Upper lobe of left lung (tissue), 6 donors: Measurements from ENCODE around the gene CALML5. TPM values are rescaled to one million over a fixed set of nuclear protein-coding genes. Genes with fewer than 3 reads are reported as not detected.

Source experiments
- ATAC-seq, 2 donors: fragments of 200-7000 bp; cut with Tn5 transposase; one replicate each; pipeline ENCODE4 v1.9.1; 2022; ENCODE audit warnings: mild to moderate bottlenecking in 2 of 2, moderate library complexity in 2 of 2; ENCODE audit not compliant: low FRiP score in 2 of 2
- DNase-seq, 2 donors: peaks; one replicate each; pipeline ENCODE4 v3.0.0-alpha.2; 2019 to 2020
- H3K27ac ChIP-seq, 4 donors: fragments of 200-600 bp; sonication (generic); one replicate each; pipeline ENCODE4 v1.5.1; 2016 to 2019
- H3K27me3 ChIP-seq, 4 donors: fragments of 200-600 bp; sonication (generic); one replicate each; pipeline ENCODE4 v1.5.1; 2017 to 2019
- H3K36me3 ChIP-seq, 4 donors: fragments of 200-600 bp; sonication (generic); one replicate each; pipeline ENCODE4 v1.5.1; 2016 to 2019
- H3K4me1 ChIP-seq, 4 donors: fragments of 200-600 bp; sonication (generic); one replicate each; pipeline ENCODE4 v1.5.1; 2018 to 2019
- H3K4me3 ChIP-seq, 4 donors: fragments of 200-600 bp; sonication (generic); one replicate each; pipeline ENCODE4 v1.5.1; 2017 to 2019; ENCODE audit warnings: mild to moderate bottlenecking in 2 of 4, moderate library complexity in 1 of 4
- H3K9me3 ChIP-seq, 4 donors: fragments of 200-600 bp; sonication (generic); one replicate each; pipeline ENCODE4 v1.5.1; 2018 to 2019
- EP300 ChIP-seq, 4 donors: sonication (generic); formaldehyde crosslinking; IDR thresholded peaks; one replicate each; pipeline ENCODE4 v1.5.1; 2017; ENCODE audit warnings: antibody characterized with exemption in 4 of 4, control low read depth in 2 of 4
- POLR2A ChIP-seq, 4 donors: fragments of 450-650 bp; IDR thresholded peaks; one replicate each; pipeline ENCODE4 v1.5.1; 2016 to 2017; ENCODE audit warnings: antibody characterized with exemption in 4 of 4, mild to moderate bottlenecking in 2 of 4
- POLR2AphosphoS5 ChIP-seq, 2 donors: sonication (generic); formaldehyde crosslinking; IDR thresholded peaks; one replicate each; pipeline ENCODE4 v1.5.1; 2017; ENCODE audit warnings: antibody characterized with exemption in 2 of 2
- WGBS, 2 donors: methylation state at CpG; one replicate each; pipeline ENCODE4 v1.1.5; 2017 to 2018; 5-methylcytosine and 5-hydroxymethylcytosine counted together
- total RNA-seq, 6 donors: library from RNA; depleted of rRNA in 4 of 6; stranded (reverse); fragments of >200 nt in 4 of 6; gene quantifications; one replicate each; pipeline versions ENCODE4 v1.1.0 to v1.2.1, GENCODE V29; 2016 to 2021
- TF ChIP-seq, protein P1 (sequence below), 6 experiments: fragments of 450-650 bp in 4 of 6; fragments of 200-600 bp in 2 of 6; sonication (generic) in 2 of 6; IDR thresholded peaks; one replicate each; pipeline ENCODE4 v1.5.1; 2016 to 2019; ENCODE audit warnings: antibody characterized with exemption in 6 of 6
- donor health status: DM: no; HTN: no; CAD: no; lungs with moderate emphysema.
- donor health status: DM: no; HTN: yes; CAD: no; lungs with severe emphysema.

The CALML5 gene
- total RNA-seq, 6 donors from 2014 or later = not detected

DNA sequence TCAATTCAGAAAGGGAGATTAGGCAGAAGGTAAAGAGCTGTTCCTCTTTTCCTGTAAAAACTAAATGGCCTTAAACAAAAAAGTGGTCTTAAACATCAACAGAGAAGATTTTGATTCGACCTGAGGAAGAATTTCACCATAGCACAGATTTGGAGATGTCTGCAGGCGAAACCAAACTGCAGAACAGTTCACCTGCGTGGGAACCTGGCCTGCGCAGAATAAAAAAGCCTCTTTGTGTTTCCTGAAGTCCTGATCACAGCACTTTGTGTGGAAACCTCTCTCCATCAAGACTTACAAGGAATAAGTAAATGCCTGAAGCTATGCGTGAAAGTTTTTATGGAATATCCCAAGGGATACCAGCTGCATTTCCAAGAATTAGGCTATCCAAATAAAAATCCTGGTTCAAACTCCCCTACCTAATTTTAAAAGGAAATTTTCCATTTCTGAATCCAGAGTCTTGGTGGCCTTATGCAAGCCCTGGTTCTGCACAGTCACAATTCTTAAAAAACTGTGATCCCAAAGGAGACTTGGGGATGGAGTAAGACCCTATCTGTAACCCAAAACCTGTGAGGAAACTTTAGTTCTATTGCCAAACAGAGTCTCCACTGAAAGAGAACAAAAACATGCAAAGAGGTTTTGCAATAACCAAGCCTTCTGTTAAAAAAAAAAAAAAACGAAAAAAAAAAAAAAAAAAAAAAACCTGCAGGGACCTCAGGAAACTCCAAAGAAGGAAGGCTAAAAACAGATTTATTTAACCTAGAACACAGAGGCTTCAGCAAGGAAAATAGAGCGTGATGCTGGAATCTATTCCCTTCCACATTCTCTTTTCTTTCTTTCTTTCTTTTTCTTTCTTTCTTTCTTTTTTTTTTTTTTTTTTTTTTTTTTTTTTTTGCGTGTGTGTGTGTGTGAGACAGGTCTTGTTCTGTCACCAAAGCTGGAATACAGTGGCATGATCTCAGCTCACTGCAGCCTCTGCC, 35.8 kb upstream of the CALML5 start:
- Histone ChIP-seq H3K4me3 (no peak overlapping the region), H3K4me1 (peaks cover 0 to 8% (median 5%) of the 10 kb centered on the region in 4 donors), H3K27ac (peak overlapping the region in 1 of 4 donors; percentile 25), H3K9me3 (no peaks in the 10 kb centered on the region), H3K36me3 (no peaks in the 10 kb centered on the region), H3K27me3 (no peaks in the 10 kb centered on the region)
- 56 to 68% methylated on average over 8 of the region's 8 CpGs for WGBS, 2 donors
- DNase-seq = no peak
- peak in 1 of 2 donors; percentile 88 for ATAC-seq
- TF ChIP-seq POLR2A (IDR thresholded peaks at IDR 0.05) = no peak
- TF ChIP-seq, protein P1, sequence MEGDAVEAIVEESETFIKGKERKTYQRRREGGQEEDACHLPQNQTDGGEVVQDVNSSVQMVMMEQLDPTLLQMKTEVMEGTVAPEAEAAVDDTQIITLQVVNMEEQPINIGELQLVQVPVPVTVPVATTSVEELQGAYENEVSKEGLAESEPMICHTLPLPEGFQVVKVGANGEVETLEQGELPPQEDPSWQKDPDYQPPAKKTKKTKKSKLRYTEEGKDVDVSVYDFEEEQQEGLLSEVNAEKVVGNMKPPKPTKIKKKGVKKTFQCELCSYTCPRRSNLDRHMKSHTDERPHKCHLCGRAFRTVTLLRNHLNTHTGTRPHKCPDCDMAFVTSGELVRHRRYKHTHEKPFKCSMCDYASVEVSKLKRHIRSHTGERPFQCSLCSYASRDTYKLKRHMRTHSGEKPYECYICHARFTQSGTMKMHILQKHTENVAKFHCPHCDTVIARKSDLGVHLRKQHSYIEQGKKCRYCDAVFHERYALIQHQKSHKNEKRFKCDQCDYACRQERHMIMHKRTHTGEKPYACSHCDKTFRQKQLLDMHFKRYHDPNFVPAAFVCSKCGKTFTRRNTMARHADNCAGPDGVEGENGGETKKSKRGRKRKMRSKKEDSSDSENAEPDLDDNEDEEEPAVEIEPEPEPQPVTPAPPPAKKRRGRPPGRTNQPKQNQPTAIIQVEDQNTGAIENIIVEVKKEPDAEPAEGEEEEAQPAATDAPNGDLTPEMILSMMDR (IDR thresholded peaks at IDR 0.05) = no peak
- TF ChIP-seq POLR2AphosphoS5 (IDR thresholded peaks at IDR 0.05) = no peak
- TF ChIP-seq EP300 (IDR thresholded peaks at IDR 0.05) = no peak

DNA sequence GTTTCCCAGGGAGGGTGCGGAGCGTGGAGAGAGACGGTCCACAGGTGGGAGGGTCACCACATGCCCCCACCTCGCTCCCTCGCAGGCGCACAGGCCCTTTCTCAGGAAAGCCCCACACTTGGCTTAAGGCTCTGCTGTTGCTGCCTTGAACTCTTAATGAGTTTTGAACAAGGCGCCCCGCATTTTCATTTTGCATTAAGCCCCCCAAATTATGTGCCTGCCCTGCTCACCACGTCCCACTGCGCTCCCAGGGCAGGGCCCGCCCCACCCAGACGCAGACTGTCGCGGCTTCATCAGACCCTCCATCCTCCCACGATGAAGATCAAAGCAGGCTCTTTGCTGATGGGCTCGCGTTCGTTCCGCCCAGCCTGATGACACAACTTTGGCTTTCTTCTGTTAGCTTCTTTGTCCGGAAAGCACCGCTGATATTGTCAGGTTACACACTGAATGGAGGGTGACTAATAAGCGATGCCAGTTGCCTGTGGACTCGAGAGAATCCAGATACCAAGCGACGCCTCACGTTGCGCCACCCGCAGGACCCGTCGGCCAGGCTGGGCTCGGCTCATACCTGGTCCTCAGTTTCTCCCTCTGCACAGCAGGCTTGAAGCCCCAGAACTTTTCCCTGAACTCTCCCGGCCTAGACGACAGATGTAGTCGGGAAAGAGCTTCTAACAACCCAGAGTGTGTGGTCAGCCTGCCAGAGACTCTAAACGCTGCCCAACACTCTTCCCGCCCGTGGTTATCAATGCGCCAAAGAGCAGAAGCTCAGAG, 34.9 kb upstream of the CALML5 start:
- WGBS, 2 donors = 90 to 91% methylated on average over 34 to 38 of the region's 38 CpGs

DNA sequence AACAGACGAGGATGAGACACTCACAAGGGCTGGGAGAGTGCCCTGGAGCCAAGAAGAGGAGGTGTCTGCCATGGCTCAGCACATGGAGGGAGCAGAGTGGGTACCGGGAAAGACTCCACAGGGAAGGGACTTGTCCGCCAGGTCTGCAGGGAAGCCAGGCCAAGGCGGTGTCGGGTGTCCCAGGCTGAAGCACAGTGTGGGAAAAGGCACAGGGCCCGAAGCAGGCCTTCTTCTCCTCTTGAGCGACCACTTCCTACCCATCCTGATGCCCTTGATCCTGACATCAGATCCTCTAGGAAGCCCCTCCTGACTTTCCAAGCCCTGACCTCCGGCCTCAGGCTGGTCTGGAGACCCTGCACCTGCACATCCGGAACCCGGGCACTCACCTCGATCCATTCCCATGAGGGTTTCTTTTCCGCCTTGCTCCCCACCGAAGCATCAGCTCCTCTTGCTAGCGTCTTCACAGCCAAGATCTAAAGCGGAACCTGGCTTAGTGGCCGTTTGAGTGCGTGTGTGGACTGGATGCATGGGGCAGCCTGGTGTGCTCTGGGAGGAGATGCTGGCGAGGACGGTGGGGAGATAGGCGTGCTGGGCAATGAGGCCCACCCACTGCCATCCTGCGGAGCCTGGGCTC, 33.8 kb upstream of the CALML5 start:
- Histone ChIP-seq H3K27ac (no peak overlapping the region), H3K27me3 (no peaks in the 10 kb centered on the region), H3K4me1 (peaks cover 0 to 8% (median 3%) of the 10 kb centered on the region in 4 donors), H3K4me3 (no peak overlapping the region), H3K36me3 (no peaks in the 10 kb centered on the region), H3K9me3 (no peaks in the 10 kb centered on the region)
- 91 to 96% methylated on average over 21 of the region's 21 CpGs for WGBS, 2 donors
- TF ChIP-seq, protein P1 (IDR thresholded peaks at IDR 0.05) = no peak
- no peak for TF ChIP-seq EP300 (IDR thresholded peaks at IDR 0.05)
- no peak for TF ChIP-seq POLR2A (IDR thresholded peaks at IDR 0.05)
- DNase-seq = no peak
- no peak for ATAC-seq

More for the DNA sequence above, 34.9 kb upstream of the CALML5 start:
- H3K27me3 ChIP-seq = no peaks in the 10 kb centered on the region
- peaks cover 0 to 8% (median 5%) of the 10 kb centered on the region in 4 donors for H3K4me1 ChIP-seq
- DNase-seq (no peak), ATAC-seq (no peak)
- H3K4me3 ChIP-seq = no peak overlapping the region
- no peak for TF ChIP-seq EP300 (IDR thresholded peaks at IDR 0.05)
- TF ChIP-seq, protein P1 (IDR thresholded peaks at IDR 0.05) = no peak
- TF ChIP-seq POLR2A (IDR thresholded peaks at IDR 0.05) = no peak
- no peak for TF ChIP-seq POLR2AphosphoS5 (IDR thresholded peaks at IDR 0.05)
- H3K36me3 ChIP-seq = no peaks in the 10 kb centered on the region
- H3K27ac ChIP-seq = peak overlapping the region in 1 of 4 donors; percentile 18
- no peaks in the 10 kb centered on the region for H3K9me3 ChIP-seq

DNA sequence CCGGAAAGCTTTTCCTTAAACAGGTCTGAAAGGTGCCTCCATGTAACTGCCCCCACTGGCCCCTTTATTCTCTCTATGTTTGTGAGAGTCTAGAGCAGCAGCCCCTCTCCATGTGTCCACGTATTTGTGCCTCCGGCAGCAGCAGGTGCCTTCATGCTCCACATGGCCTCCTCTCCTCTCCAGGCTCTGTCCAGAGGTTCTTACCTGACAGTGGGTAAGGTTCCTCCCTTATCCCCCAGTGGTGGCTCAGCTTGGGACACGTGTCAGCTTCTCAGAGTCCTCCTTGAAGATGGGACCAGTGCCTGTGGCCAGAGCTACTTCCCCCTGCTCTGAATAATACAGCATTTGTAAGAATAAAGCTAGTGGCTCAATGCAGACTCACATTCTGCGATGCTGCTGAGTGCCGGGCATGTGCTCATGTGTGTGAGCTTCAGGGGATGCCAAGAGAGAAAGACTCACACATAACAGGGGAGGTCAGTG, 33.3 kb upstream of the CALML5 start:
- Histone ChIP-seq H3K27ac (no peak overlapping the region), H3K4me3 (no peak overlapping the region), H3K9me3 (no peaks in the 10 kb centered on the region), H3K36me3 (no peaks in the 10 kb centered on the region), H3K27me3 (no peaks in the 10 kb centered on the region), H3K4me1 (peaks cover 0 to 8% (median 3%) of the 10 kb centered on the region in 4 donors)
- ATAC-seq = no peak
- TF ChIP-seq, protein P1 (IDR thresholded peaks at IDR 0.05) = no peak
- no peak for TF ChIP-seq EP300 (IDR thresholded peaks at IDR 0.05)
- no peak for TF ChIP-seq POLR2A (IDR thresholded peaks at IDR 0.05)
- TF ChIP-seq POLR2AphosphoS5 (IDR thresholded peaks at IDR 0.05) = no peak
- WGBS, 2 donors = 85 to 90% methylated on average over 6 of the region's 6 CpGs
- DNase-seq = no peak
